K562 (cell line): ENCODE results near the gene UGT2A1. TPM values are rescaled to one million over a fixed set of nuclear protein-coding genes. Genes with fewer than 3 reads are reported as not detected.

Experiments
- ATAC-seq: fragments of 200-7000 bp; cut with Tn5 transposase; 3 replicates; pipeline ENCODE4 v1.9.1; 2020; ENCODE audit warnings: moderate library complexity
- BruUV-seq: library from RNA; stranded (reverse); fragments of 400-500 nt; replicated peaks from 2 replicates; lab custom pipeline; 2021; lab: Mats Ljungman, UMichigan
- CTCF ChIA-PET: fragments of 300-600 bp; formaldehyde crosslinking; extraction: SDS; loops from one replicate; lab custom pipeline; 2021; ENCODE audit warnings: low intra/inter-chr PET ratio; lab: Yijun Ruan, JAX
- POLR2A ChIA-PET: fragments of 300-600, 350-650 bp; sonication (Branson Sonifier 250); formaldehyde crosslinking; extraction: SDS; loops from one replicate; lab custom pipeline; 2021; ENCODE audit warnings: antibody characterized with exemption, inconsistent platforms; lab: Yijun Ruan, JAX
- DNase-seq, 4 experiments: peaks; one replicate each; pipeline versions ENCODE4 v3.0.0 to v3.0.0-alpha.2; 2011 to 2018; ENCODE audit warnings: low spot score in 3 of 4, mixed read lengths in 3 of 4; ENCODE audit errors: extremely low read depth in 1 of 4
- FAIRE-seq: peaks from 2 replicates; lab custom pipeline; 2011; peaks lifted over from hg19 to GRCh38; lab: Jason Lieb, UNC
- H2AFZ ChIP-seq: 2 replicates; pipeline ENCODE4 v1.6.0; 2011; ENCODE audit warnings: low read depth, low read length, control low read depth, inconsistent platforms
- H3K27ac ChIP-seq: fragments of 200-600 bp; 3 replicates; pipeline ENCODE4 v1.8.0; 2011; ENCODE audit warnings: low read depth, mild to moderate bottlenecking, control low read depth, inconsistent platforms, low read length, moderate library complexity, mixed read lengths; ENCODE audit errors: extremely low read depth
- H3K27me3 ChIP-seq, 2 experiments: fragments of 300-600 bp in 1 of 2; 2 replicates in 1 of 2; 3 replicates in 1 of 2; pipeline versions ENCODE4 v1.6.0 to v1.8.0; 2011; ENCODE audit warnings: inconsistent platforms in 2 of 2, low read length in 2 of 2, mild to moderate bottlenecking in 1 of 2, mixed read lengths in 1 of 2, moderate library complexity in 1 of 2; ENCODE audit not compliant: control insufficient read depth in 2 of 2, insufficient read depth in 2 of 2
- H3K36me3 ChIP-seq: fragments of 300-600 bp; 3 replicates; pipeline ENCODE4 v1.8.0; 2011; ENCODE audit warnings: mild to moderate bottlenecking, low read length, inconsistent platforms; ENCODE audit not compliant: control insufficient read depth, insufficient read depth
- H3K4me1 ChIP-seq, 2 experiments: fragments of 200-600 bp in 1 of 2; replicated peaks in 1 of 2; 2 replicates in 1 of 2; 3 replicates in 1 of 2; pipeline versions ENCODE4 v1.5.1 to v1.8.0; 2011; ENCODE audit warnings: inconsistent platforms in 2 of 2, low read length in 2 of 2, mild to moderate bottlenecking in 1 of 2, mixed read lengths in 1 of 2, moderate library complexity in 1 of 2; ENCODE audit not compliant: control insufficient read depth in 2 of 2, insufficient read depth in 2 of 2
- H3K4me2 ChIP-seq: 2 replicates; pipeline ENCODE4 v1.6.1; 2011; ENCODE audit warnings: low read length, control low read depth, inconsistent platforms, mixed read lengths; ENCODE audit not compliant: insufficient read depth
- H3K4me3 ChIP-seq: fragments of 200-600 bp; sonication (generic), shearing (Covaris generic); 2 replicates; pipeline ENCODE4 v1.5.1; 2016; ENCODE audit warnings: control low read depth, inconsistent platforms
- H3K79me2 ChIP-seq: fragments of 200-600 bp; 3 replicates; pipeline ENCODE4 v1.8.0; 2011; ENCODE audit warnings: low read length, inconsistent platforms; ENCODE audit not compliant: control insufficient read depth, insufficient read depth
- H3K9ac ChIP-seq, 2 experiments: 2 replicates each; pipeline versions ENCODE4 v1.6.0 to v1.6.1; 2011; ENCODE audit warnings: low read depth in 2 of 2, low read length in 2 of 2, control low read depth in 1 of 2, inconsistent platforms in 1 of 2, mild to moderate bottlenecking in 1 of 2, mixed read lengths in 1 of 2; ENCODE audit not compliant: insufficient read depth in 1 of 2
- H3K9me1 ChIP-seq: one replicate; pipeline ENCODE4 v1.6.0; 2011; ENCODE audit warnings: inconsistent platforms, mild to moderate bottlenecking, low read length, moderate library complexity; ENCODE audit not compliant: control insufficient read depth, insufficient read depth
- H3K9me3 ChIP-seq: replicated peaks from 2 replicates; pipeline ENCODE4 v1.5.1; 2011; ENCODE audit warnings: low read depth, low read length, inconsistent platforms; ENCODE audit not compliant: control insufficient read depth, insufficient read depth
- H4K20me1 ChIP-seq: replicated peaks from 2 replicates; pipeline ENCODE4 v1.6.1; 2011; ENCODE audit warnings: low read length, inconsistent platforms, mixed read lengths; ENCODE audit not compliant: control insufficient read depth, insufficient read depth
- BACH1 ChIP-seq: fragments of 200-800 bp; sonication (Bioruptor generic); IDR thresholded peaks from 2 replicates; pipeline ENCODE4 v1.6.1; 2016; ENCODE audit warnings: missing genetic modification characterization, missing compliant biosample characterization
- HDAC6 ChIP-seq: IDR thresholded peaks from 2 replicates; pipeline ENCODE4 v1.6.1; 2012; ENCODE audit warnings: low read depth, mild to moderate bottlenecking, control low read depth, inconsistent platforms, low read length, moderate library complexity
- LARP7 ChIP-seq: fragments of 450-650 bp; IDR thresholded peaks from 2 replicates; pipeline ENCODE4 v1.6.1; 2016
- PCBP1 ChIP-seq: fragments of 200-400 bp; formaldehyde crosslinking; IDR thresholded peaks from 2 replicates; pipeline ENCODE4 v1.6.1; 2018; ENCODE audit warnings: mild to moderate bottlenecking, low read depth, low read length; ENCODE audit not compliant: poor library complexity, severe bottlenecking
- POLR2G ChIP-seq: fragments of 200-400 bp; formaldehyde crosslinking; IDR thresholded peaks from 2 replicates; pipeline ENCODE4 v1.6.1; 2017; ENCODE audit warnings: low read depth, mild to moderate bottlenecking, antibody characterized with exemption, low read length, moderate library complexity
- PPARD ChIP-seq: fragments of 250-450 bp; sonication (Bioruptor Pico); IDR thresholded peaks from 2 replicates; pipeline ENCODE4 v1.8.0; 2022; ENCODE audit warnings: inconsistent platforms, mild to moderate bottlenecking, moderate library complexity
- SMARCA4 ChIP-seq: fragments of 450-650 bp; IDR thresholded peaks from 2 replicates; pipeline ENCODE4 v1.6.1; 2016
- SP2 ChIP-seq: IDR thresholded peaks from 2 replicates; pipeline ENCODE4 v1.6.1; 2011; ENCODE audit warnings: mild to moderate bottlenecking, low read depth, low read length, moderate library complexity; ENCODE audit not compliant: poor library complexity, severe bottlenecking; ENCODE audit errors: extremely low read depth
- SREBF2 ChIP-seq: sonication (generic); formaldehyde crosslinking; IDR thresholded peaks from 2 replicates; pipeline ENCODE4 v1.4.0; 2020; ENCODE audit warnings: mild to moderate bottlenecking, missing genetic modification reagents
- ZBTB12 ChIP-seq: fragments of 250-450 bp; sonication (Bioruptor Pico); IDR thresholded peaks from 2 replicates; pipeline ENCODE4 v1.4.0; 2020
- WGBS: fragments of 100-300 bp; shearing (Covaris generic); methylation state at CpG from one replicate; pipeline ENCODE4 v1.1.6; 2016; ENCODE audit warnings: low coverage, mixed read lengths; ENCODE audit not compliant: insufficient coverage; ENCODE audit errors: missing lambda C conversion rate; 5-methylcytosine and 5-hydroxymethylcytosine counted together
- in situ Hi-C: fragments of 300-500 bp; cut with MboI; formaldehyde crosslinking; loops from 4 replicates; pipeline ENCODE4 v1.15.0; 2018; ENCODE audit warnings: inconsistent platforms, mixed read lengths
- intact Hi-C: fragments of 100-400 bp; cut with micrococcal nuclease; formaldehyde crosslinking; loops from 2 replicates; pipeline ENCODE4 v1.14.2; 2022
- polyA plus RNA-seq, 8 experiments: library from polyadenylated mRNA; depleted of rRNA in 4 of 8; stranded (reverse) in 5 of 8; unstranded in 3 of 8; fragments of >200 nt; fragmentation: Nextera tagmentation in 2 of 8; fragmentation: Illumina TruSeq in 1 of 8; extraction: Ambion mirVana in 2 of 8; extraction: Trizol in 1 of 8; gene quantifications; 2 replicates each; pipeline versions ENCODE4 v1.2.1 to v1.2.3, GENCODE V29; 2011 to 2014; ENCODE audit warnings: inconsistent platforms in 1 of 8, missing spikeins in 1 of 8
- total RNA-seq, 7 experiments: library from RNA; depleted of rRNA in 6 of 7; stranded (reverse); fragments of >200 nt in 6 of 7; fragmentation: Illumina TruSeq in 2 of 7; extraction: Trizol in 2 of 7; gene quantifications; 2 replicates each; pipeline versions ENCODE4 v1.2.1 to v1.2.3, GENCODE V29; 2011 to 2021; ENCODE audit warnings: low replicate concordance in 1 of 7
- TF ChIP-seq, protein P1 (sequence below): fragments of 450-650 bp; IDR thresholded peaks from 2 replicates; pipeline ENCODE4 v1.6.1; 2016

UGT2A1 gene
- total and polyA plus RNA-seq, 9 of the 15 experiments (the other 6 are each of a cell fraction or from before 2014, with no cell fraction given) = 0.03 TPM; not detected in 8

GRCh38 chr4:69639542-69639941 lies 13.5 kb downstream of the UGT2A1 start, which contains the start of gene UGT2A2:
Gene UGT2A2, minus strand, starts transcription at chr4:69639642. Its CDS starts 2 bp downstream, at chr4:69639640.
- H3K27ac ChIP-seq = no peak within 1 kb of the TSS
- in situ Hi-C loops (no loop called here), intact Hi-C loops (no loop called here)
- no TSS peak for BruUV-seq
- no peaks in the 10 kb centered on the region for H3K4me1 ChIP-seq
- TF ChIP-seq SREBF2 (CRISPR knock-in tag) (no peak), SMARCA4 (no peak), LARP7 (no peak), POLR2G (no peak), SP2 (no peak), PCBP1 (no peak), BACH1 (tag) (no peak), HDAC6 (no peak), PPARD (CRISPR knock-in tag) (no peak), ZBTB12 (CRISPR knock-in tag) (no peak)
- TF ChIP-seq, protein P1, sequence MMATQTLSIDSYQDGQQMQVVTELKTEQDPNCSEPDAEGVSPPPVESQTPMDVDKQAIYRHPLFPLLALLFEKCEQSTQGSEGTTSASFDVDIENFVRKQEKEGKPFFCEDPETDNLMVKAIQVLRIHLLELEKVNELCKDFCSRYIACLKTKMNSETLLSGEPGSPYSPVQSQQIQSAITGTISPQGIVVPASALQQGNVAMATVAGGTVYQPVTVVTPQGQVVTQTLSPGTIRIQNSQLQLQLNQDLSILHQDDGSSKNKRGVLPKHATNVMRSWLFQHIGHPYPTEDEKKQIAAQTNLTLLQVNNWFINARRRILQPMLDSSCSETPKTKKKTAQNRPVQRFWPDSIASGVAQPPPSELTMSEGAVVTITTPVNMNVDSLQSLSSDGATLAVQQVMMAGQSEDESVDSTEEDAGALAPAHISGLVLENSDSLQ = no peak
- ATAC-seq (no peak), DNase-seq (no peak), FAIRE-seq (no peak)
- H2AFZ ChIP-seq = no peak within 1 kb of the TSS
- no peak within 1 kb of the TSS for H3K9ac ChIP-seq
- H3K4me2 ChIP-seq = no peak within 1 kb of the TSS
- no peak within 1 kb of the TSS for H3K4me3 ChIP-seq
- H3K9me1 ChIP-seq = no peaks in the 10 kb centered on the region
- WGBS = 2% methylated on average over 3 of the region's 3 CpGs
- H3K79me2 ChIP-seq = no peaks in the 10 kb centered on the region
- H4K20me1 ChIP-seq = no peaks in the 10 kb centered on the region
- H3K27me3 ChIP-seq = no peaks in the 10 kb centered on the region
- ChIA-PET CTCF (no interaction called here), POLR2A (no interaction called here)
- H3K36me3 ChIP-seq = no peaks in the 10 kb centered on the region
- H3K9me3 ChIP-seq = no peaks in the 10 kb centered on the region
